ENCODE results near the gene TMEM121.

GRCh38 chr14:105505101-105505500 is 21.3 kb upstream of the TMEM121 start:
- TF ChIP-seq PPARA (CRISPR knock-in tag; IDR thresholded peaks at IDR 0.05; ENCODE audit: borderline replicate concordance) (no peak), CSRNP3 (CRISPR knock-in tag; IDR thresholded peaks at IDR 0.05) (no peak), ARNTL (CRISPR knock-in tag; IDR thresholded peaks at IDR 0.05; ENCODE audit: borderline replicate concordance, low read depth) (no peak), RARB (CRISPR knock-in tag; IDR thresholded peaks at IDR 0.05) (no peak), PATZ1 (CRISPR knock-in tag; IDR thresholded peaks at IDR 0.05; ENCODE audit: borderline replicate concordance) (no peak), OSR1 (CRISPR knock-in tag; IDR thresholded peaks at IDR 0.05) (no peak), ZNF8 (CRISPR knock-in tag; IDR thresholded peaks at IDR 0.05) (no peak)
